ENCODE measurements around the gene ETV1.
"Not testable (repeated sequence)": the region's sequence is repeated elsewhere in the genome, so short reads cannot be mapped to it uniquely, and the experiment has no call there.

The ETV1 gene

GRCh38 chr7:13932131-13932530, 57.3 kb downstream of the ETV1 start:
- DNase-seq (ENCODE audit: low read depth), result no peak

- no peak for DNase-seq (ENCODE audit: low read depth)
These were observed 68.4 kb downstream of the ETV1 start for GRCh38 chr7:13921062-13921461.

GRCh38 chr7:13920053-13920697, 69.3 kb downstream of the ETV1 start:
- DNase-seq (ENCODE audit: low read depth), result peak; percentile 99

- DNase-seq (ENCODE audit: low read depth), result not testable (repeated sequence)
These were observed 71.1 kb downstream of the ETV1 start for GRCh38 chr7:13918333-13918732.

GRCh38 chr7:13917103-13917502, 72.4 kb downstream of the ETV1 start:
- DNase-seq (ENCODE audit: low read depth), result not testable (repeated sequence)

- DNase-seq (ENCODE audit: low read depth), result no peak
These were observed 73.6 kb downstream of the ETV1 start for GRCh38 chr7:13915891-13916290.

GRCh38 chr7:13912715-13913278, 76.7 kb downstream of the ETV1 start:
- DNase-seq (ENCODE audit: low read depth), result no peak

GRCh38 chr7:13911909-13912308, 77.6 kb downstream of the ETV1 start:
- DNase-seq (ENCODE audit: low read depth), result no peak

GRCh38 chr7:13910805-13911551, 78.5 kb downstream of the ETV1 start:
- DNase-seq (ENCODE audit: low read depth), result no peak

GRCh38 chr7:13908667-13909397, 80.6 kb downstream of the ETV1 start:
- DNase-seq (ENCODE audit: low read depth), result peak; percentile 27

GRCh38 chr7:13907831-13908230, 81.6 kb downstream of the ETV1 start:
- DNase-seq (ENCODE audit: low read depth), result no peak

- peak; percentile 93 for DNase-seq (ENCODE audit: low read depth)
These were observed 84.8 kb downstream of the ETV1 start for GRCh38 chr7:13904689-13905088.

- peak; percentile 69 for DNase-seq (ENCODE audit: low read depth)
These were observed 85.5 kb downstream of the ETV1 start for GRCh38 chr7:13904007-13904406.

GRCh38 chr7:13901577-13901976, 87.9 kb downstream of the ETV1 start:
- DNase-seq (ENCODE audit: low read depth), result no peak

- DNase-seq (ENCODE audit: low read depth), result no peak
These were observed 90.4 kb downstream of the ETV1 start for GRCh38 chr7:13898957-13899670.

- DNase-seq (ENCODE audit: low read depth), result no peak
These were observed 91.6 kb downstream of the ETV1 start for GRCh38 chr7:13897819-13898218.

- DNase-seq (ENCODE audit: low read depth), result no peak
These were observed 94.5 kb downstream of the ETV1 start for GRCh38 chr7:13894954-13895353.

- DNase-seq (ENCODE audit: low read depth), result no peak
These were observed 95.1 kb downstream of the ETV1 start for GRCh38 chr7:13894377-13894776.

- DNase-seq (ENCODE audit: low read depth), result no peak
These were observed 98.7 kb downstream of the ETV1 start for GRCh38 chr7:13890793-13891192.

GRCh38 chr7:13886356-13886755, 103.1 kb downstream of the ETV1 start:
- no peak for DNase-seq (ENCODE audit: low read depth)

GRCh38 chr7:13882051-13882450, 107.4 kb downstream of the ETV1 start:
- peak; percentile 27 for DNase-seq (ENCODE audit: low read depth)

- DNase-seq (ENCODE audit: low read depth), result peak; percentile 76
These were observed 108.7 kb downstream of the ETV1 start for GRCh38 chr7:13880789-13881188.
